HG02852 (cell line): Measurements from ENCODE around the gene IDH3A.

Experiments used
- ATAC-seq: cut with Tn5 transposase; IDR thresholded peaks from one replicate; pipeline ENCODE4 v1.9.1; 2021; ENCODE audit warnings: mild to moderate bottlenecking, moderate library complexity; ENCODE audit not compliant: unreplicated experiment

The IDH3A gene

GRCh38 chr15:78149068-78149804 lies at the start of gene IDH3A:
IDH3A (plus strand) TSS chr15:78149362; CDS start chr15:78149404, 42 bp downstream.
- ATAC-seq = peak; percentile 80

- no peak for ATAC-seq
Measured at GRCh38 chr15:78100886-78101285, 48.3 kb upstream of the IDH3A start.

GRCh38 chr15:78101423-78102105 lies 47.6 kb upstream of the IDH3A start:
- no peak for ATAC-seq

- no peak for ATAC-seq
Measured at GRCh38 chr15:78102211-78102610, 47.0 kb upstream of the IDH3A start.

GRCh38 chr15:78102741-78103140 lies 46.4 kb upstream of the IDH3A start:
- ATAC-seq = no peak

- peak; percentile 82 for ATAC-seq
Measured at GRCh38 chr15:78103406-78104118, 45.6 kb upstream of the IDH3A start.

DNA sequence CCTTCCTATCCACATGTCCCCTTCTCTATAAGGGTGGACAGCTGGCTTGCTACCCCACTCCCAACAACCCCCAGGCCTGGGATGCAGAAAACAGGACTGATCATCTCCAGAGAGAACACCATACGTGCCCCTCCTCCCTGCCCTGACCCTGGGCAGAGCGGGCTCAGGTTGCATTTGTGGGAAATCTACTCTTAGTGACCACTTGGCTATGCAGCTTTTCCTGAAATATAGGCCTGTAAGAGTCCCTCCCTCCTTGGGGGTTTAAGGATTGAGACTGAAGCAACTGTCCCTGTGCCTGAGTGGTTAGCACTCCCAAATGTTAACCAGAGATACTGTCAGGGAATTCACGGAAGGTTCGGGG lies 45.1 kb upstream of the IDH3A start:
- ATAC-seq = peak; percentile 5

DNA sequence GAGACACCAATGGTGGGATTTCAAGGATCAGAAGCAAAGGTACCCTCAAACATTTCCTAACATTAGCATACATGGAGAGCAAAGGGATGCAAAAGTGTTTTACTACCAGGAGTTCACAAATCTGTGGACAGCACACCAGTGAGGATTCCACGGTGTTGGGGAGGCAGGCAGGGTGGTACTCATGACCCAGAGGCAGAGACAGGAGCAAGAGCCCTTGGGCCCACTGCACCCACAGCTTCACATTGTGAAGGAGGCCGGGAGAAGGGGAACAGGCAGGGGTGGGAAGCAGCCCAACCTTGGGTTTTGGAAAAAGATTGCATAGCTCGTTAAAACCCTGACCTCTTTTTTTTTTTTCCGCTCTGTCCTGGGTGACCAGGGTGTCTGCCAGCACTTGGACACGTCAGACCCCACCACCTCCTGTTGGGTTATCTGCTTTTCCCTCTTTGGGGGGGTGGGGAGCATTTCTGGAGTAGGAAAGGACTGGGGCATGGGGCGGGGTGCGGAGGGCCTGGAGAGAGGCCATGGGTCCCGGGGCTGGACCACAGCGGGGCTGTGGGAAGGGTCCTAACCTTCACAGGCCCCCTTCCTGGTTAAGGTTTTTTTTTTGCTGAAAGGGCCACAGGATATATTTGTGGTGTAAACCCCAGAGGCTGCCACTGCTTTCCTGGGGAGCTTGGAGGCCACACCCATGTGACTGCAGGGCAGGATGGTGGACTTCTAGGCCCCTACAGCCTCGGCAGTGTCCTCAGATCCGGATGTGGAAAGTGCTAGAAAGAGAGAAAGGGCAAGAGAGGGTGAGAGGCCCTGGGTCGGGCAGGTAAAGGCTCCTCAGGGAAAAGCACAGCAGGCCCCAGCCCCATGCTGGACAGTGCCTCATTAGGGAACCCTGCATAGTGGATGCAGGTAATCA lies 44.3 kb upstream of the IDH3A start:
- no peak for ATAC-seq

DNA sequence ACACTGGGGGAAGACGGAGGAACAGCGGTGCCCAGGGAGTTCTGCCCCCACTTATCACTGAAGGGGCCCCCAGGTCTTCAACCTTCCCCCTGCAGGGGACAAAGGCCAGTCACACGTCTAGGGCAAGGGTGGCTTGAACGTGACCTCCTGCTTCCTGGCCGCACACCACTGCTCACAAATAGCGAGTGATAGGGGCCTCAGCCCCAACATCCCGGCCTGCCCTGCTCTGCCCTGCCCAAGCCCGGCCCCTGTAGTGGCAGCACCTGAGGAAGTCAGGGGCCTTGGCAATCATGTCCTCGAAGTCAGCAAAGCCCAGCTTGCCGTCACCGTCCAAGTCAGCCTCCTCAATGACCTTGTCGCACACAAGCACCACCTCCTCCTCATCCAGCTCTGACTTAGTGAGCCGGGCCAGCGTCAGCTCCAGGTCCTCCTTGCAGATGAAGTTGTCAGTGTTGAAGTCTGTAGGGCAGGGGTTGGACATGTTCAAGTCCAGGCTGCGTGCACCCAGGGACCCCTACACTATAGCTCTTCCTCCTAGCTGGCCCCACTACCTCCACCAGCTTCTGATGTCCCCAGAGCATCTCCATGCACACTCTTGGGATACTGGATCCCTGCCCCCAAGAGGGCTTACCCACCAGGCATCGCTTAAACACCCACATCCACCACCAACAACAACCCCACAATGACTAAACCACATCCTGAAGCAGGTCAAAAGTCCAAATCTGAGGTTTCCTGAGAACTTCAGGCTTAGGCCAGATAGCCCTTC lies 43.5 kb upstream of the IDH3A start:
- no peak for ATAC-seq

DNA sequence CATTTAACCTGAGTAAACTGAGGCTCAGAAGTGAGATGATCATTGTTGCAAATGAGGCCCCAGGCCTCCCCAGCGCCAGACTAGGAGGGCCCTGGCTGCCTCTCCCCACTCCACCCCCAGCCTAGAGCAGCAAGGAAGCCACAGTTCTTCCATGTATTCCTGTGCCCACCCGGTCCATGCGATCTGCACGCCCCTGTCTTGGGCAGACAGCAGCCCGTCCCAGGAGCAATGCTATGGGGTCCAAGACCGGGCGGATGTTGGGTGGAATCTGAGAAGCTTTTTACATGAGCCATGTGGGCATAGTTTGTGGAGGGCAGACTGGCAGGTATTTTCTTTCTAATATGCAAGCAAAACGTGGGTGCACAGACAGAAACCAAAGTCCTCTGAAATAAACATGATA lies 41.7 kb upstream of the IDH3A start:
- no peak for ATAC-seq

DNA sequence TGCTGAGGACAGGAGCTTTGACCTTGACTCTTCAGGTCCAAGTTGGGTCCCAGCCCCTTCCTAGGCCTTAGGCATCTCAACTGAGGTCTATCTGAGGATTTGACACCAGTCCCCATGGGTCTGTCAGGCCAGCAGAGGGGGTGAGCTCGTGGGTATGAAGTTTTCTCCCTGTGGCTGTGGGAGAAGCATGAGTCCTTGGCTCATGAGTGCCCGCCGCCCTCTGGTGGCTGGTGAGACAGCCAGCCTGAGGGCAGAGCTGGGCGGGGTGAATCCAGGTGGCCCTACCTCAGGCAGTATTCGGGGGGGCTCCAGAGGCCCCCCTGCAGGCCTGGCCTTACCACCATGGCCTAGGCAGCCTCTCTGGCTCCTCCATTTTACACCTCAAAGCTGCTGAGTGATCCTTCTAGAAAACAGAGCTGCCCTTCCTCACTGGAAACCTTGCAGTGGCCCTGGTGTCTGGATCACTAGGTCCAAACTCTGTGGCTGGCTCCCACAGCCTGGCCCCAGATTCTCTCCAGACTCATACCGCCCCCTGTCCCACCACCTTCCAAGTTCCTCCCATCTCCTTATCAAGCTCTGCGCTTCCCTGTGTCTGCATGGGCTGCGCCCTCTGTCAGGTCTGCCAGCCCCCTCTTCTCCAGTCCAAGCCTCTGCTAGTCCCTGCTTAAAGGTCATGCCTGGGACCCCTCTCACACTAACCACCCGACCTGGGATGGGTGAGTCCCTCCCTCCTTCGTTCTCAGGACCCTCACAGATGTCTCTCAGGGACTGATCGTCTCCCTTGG lies 40.7 kb upstream of the IDH3A start:
- no peak for ATAC-seq

GRCh38 chr15:78109156-78109555 lies 40.0 kb upstream of the IDH3A start:
- no peak for ATAC-seq

DNA sequence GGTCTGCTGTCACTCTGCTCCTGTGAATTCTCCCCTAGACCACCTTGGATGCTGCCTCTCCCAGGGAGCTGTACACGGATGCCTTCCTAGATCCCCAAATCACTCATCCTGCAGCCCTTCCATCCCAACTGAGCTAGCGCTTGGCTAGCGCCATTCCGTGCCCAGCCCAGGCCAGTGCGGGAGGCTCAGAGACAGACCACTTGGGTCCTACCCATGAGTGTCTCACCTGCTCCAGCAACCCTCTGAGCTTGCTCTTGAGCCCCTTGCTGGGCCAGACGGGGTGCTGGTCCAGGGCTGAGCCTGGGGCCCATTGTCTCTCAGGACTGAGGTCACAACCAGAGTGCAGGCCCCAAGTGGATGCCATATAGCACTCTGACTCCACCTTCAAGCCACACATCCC lies 39.1 kb upstream of the IDH3A start:
- no peak for ATAC-seq

- no peak for ATAC-seq
Measured at GRCh38 chr15:78110916-78111475, 38.2 kb upstream of the IDH3A start.

DNA sequence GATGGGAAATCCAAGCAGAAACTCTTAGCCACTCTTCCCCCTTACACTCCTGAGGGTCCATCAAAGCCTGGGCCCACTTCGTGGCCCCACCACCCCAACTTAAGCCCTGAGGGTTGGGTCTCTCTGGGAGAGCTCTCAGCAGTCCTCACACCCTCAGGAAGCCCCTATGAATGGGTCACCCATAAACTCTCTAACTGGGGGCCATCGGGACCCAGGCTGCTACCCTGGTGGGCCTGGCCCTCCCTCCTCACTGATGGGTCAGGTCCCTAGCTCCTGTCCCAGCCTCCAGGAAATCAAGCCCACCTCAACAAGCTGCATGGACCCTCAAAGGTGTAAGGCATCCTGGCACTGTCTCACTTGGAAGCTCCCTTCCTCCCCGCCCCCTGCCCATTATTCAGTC lies 37.4 kb upstream of the IDH3A start:
- no peak for ATAC-seq

GRCh38 chr15:78112551-78112950 lies 36.6 kb upstream of the IDH3A start:
- no peak for ATAC-seq

GRCh38 chr15:78120523-78120922 lies 28.6 kb upstream of the IDH3A start:
- ATAC-seq = no peak

DNA sequence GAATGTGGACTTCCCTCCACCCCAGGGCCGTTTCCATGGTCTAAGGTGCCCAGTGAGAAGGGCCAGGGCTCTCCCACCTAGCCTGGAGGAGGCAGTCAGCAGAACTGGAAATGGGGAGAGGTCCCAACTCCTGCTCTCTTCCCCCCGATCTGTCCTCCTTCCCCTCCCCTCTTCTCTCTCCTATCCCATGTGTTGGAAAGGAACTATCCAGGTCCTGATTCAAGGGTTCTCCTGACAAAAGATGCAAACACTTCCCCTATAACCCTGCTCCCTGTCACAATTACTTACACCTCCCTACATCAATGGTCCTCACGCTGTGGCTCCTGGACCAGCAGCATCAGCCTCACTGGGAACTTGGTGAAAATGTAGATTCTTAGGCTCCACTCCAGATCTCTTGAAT lies 23.9 kb upstream of the IDH3A start:
- ATAC-seq = no peak

GRCh38 chr15:78127882-78128281 lies 21.3 kb upstream of the IDH3A start:
- ATAC-seq = no peak
